Measurements from ENCODE around the gene SHPK.

GRCh38 chr17:3669548-3669947, 33.5 kb upstream of the SHPK start:
- TF ChIP-seq CTCF (IDR thresholded peaks at IDR 0.05; ENCODE audit: insufficient read depth, low read length, poor library complexity, severe bottlenecking) (no peak), EZH2phosphoT487 (conservative IDR thresholded peaks at IDR 0.05; ENCODE audit: low read length) (no peak)

All from SU-DHL-6 (cell line).